Thyroid gland (tissue), 4 donors: ENCODE results near the gene MCM3AP. TPM values are rescaled to one million over a fixed set of nuclear protein-coding genes. Genes with fewer than 3 reads are reported as not detected.

ENCODE experiments used
- DNase-seq, 2 donors: peaks; one replicate each; pipeline ENCODE4 v3.0.0-alpha.2; 2019
- H3K27ac ChIP-seq, 3 donors: fragments of 200-600 bp; sonication (generic); 1 replicate in 2 of 3; 2 replicates in 1 of 3; pipeline ENCODE4 v1.5.1; 2016 to 2019; ENCODE audit warnings: mild to moderate bottlenecking in 1 of 3, moderate library complexity in 1 of 3
- H3K27me3 ChIP-seq: fragments of 200-600 bp; sonication (generic); one replicate; pipeline ENCODE4 v1.5.1; 2019
- H3K36me3 ChIP-seq, 2 donors: fragments of 200-600 bp; sonication (generic); one replicate each; pipeline ENCODE4 v1.5.1; 2016 to 2019
- H3K4me1 ChIP-seq, 2 donors: fragments of 200-600 bp; sonication (generic); one replicate each; pipeline ENCODE4 v1.5.1; 2017 to 2019
- H3K4me3 ChIP-seq, 3 donors: fragments of 200-600 bp; sonication (generic); replicated peaks in 1 of 3; 1 replicate in 2 of 3; 2 replicates in 1 of 3; pipeline ENCODE4 v1.5.1; 2016; ENCODE audit warnings: mild to moderate bottlenecking in 1 of 3
- H3K9me3 ChIP-seq: fragments of 200-600 bp; sonication (generic); one replicate; pipeline ENCODE4 v1.5.1; 2017
- CTCF ChIP-seq, 6 experiments: fragments of 200-600 bp in 3 of 6; fragments of 450-650 bp in 3 of 6; sonication (generic) in 3 of 6; IDR thresholded peaks; one replicate each; pipeline ENCODE4 v1.5.1; 2016 to 2019; ENCODE audit warnings: antibody characterized with exemption in 6 of 6, mild to moderate bottlenecking in 2 of 6, inconsistent platforms in 1 of 6, moderate library complexity in 1 of 6
- POLR2A ChIP-seq, 2 donors: fragments of 450-650 bp; IDR thresholded peaks; one replicate each; pipeline ENCODE4 v1.6.1; 2017; ENCODE audit warnings: antibody characterized with exemption in 2 of 2, mild to moderate bottlenecking in 2 of 2, moderate library complexity in 1 of 2
- WGBS, 2 donors: methylation state at CpG; one replicate each; pipeline ENCODE4 v1.1.5; 2017; 5-methylcytosine and 5-hydroxymethylcytosine counted together
- intact Hi-C: fragments of 100-400 bp; cut with DNase I; formaldehyde crosslinking; loops from one replicate; pipeline ENCODE4 v1.15.1; 2023
- total RNA-seq, 4 donors: library from RNA; depleted of rRNA; stranded (reverse); fragments of >200 nt; gene quantifications; one replicate each; pipeline ENCODE4 v1.2.3, GENCODE V29; 2016

The MCM3AP gene
- total RNA-seq, 4 donors from 2014 or later: 65.7 to 116 (median 81.0) TPM

- H3K36me3 ChIP-seq: peaks cover 73 to 78% of the 10 kb centered on the region in 2 donors
- 95 to 100% methylated on average over 1 of the region's 1 CpG for WGBS, 2 donors
- TF ChIP-seq POLR2A (IDR thresholded peaks at IDR 0.05): no peak
- TF ChIP-seq CTCF (IDR thresholded peaks at IDR 0.05): no peak
- H3K4me1 ChIP-seq: no peaks in the 10 kb centered on the region
- no peak overlapping the region for H3K27ac ChIP-seq
- H3K4me3 ChIP-seq: no peak overlapping the region
- DNase-seq: no peak
- H3K27me3 ChIP-seq: no peaks in the 10 kb centered on the region
- no peaks in the 10 kb centered on the region for H3K9me3 ChIP-seq
- intact Hi-C loops: no loop called here
Measured at GRCh38 chr21:46248422-46248782, 37.0 kb downstream of the MCM3AP start.

GRCh38 chr21:46247699-46248421, 37.6 kb downstream of the MCM3AP start:
- Histone ChIP-seq H3K9me3 (no peaks in the 10 kb centered on the region), H3K36me3 (peaks cover 78 to 80% of the 10 kb centered on the region in 2 donors), H3K27ac (no peak overlapping the region), H3K27me3 (no peaks in the 10 kb centered on the region), H3K4me1 (no peaks in the 10 kb centered on the region), H3K4me3 (no peak overlapping the region)
- WGBS, 2 donors: 97% methylated on average over 3 of the region's 3 CpGs; no CpG with 5 or more reads in 1 of the 2 donors
- no peak for TF ChIP-seq POLR2A (IDR thresholded peaks at IDR 0.05)
- no peak for TF ChIP-seq CTCF (IDR thresholded peaks at IDR 0.05)
- no peak for DNase-seq
- intact Hi-C loops: no loop called here

- TF ChIP-seq POLR2A (IDR thresholded peaks at IDR 0.05) (no peak), CTCF (IDR thresholded peaks at IDR 0.05) (no peak)
- intact Hi-C loops: no loop called here
- peaks cover 71 to 81% of the 10 kb centered on the region in 2 donors for H3K36me3 ChIP-seq
Measured at GRCh38 chr21:46246345-46246744, 39.1 kb downstream of the MCM3AP start.

GRCh38 chr21:46245213-46245915, 40.0 kb downstream of the MCM3AP start:
- peaks cover 76 to 80% of the 10 kb centered on the region in 2 donors for H3K36me3 ChIP-seq
- TF ChIP-seq CTCF (IDR thresholded peaks at IDR 0.05) (no peak), POLR2A (IDR thresholded peaks at IDR 0.05) (no peak)
- DNase-seq: no peak
- intact Hi-C loops: no loop called here
- H3K9me3 ChIP-seq: no peaks in the 10 kb centered on the region
- WGBS, 2 donors: 65 to 93% methylated on average over 3 of the region's 3 CpGs
- H3K27me3 ChIP-seq: no peaks in the 10 kb centered on the region
- no peaks in the 10 kb centered on the region for H3K4me1 ChIP-seq
- H3K4me3 ChIP-seq: no peak overlapping the region
- no peak overlapping the region for H3K27ac ChIP-seq

More at GRCh38 chr21:46246345-46246744, 39.1 kb downstream of the MCM3AP start:
- H3K27ac ChIP-seq: no peak overlapping the region
- no peaks in the 10 kb centered on the region for H3K4me1 ChIP-seq
- no peaks in the 10 kb centered on the region for H3K27me3 ChIP-seq
- H3K4me3 ChIP-seq: no peak overlapping the region
- WGBS, 2 donors: 88 to 91% methylated on average over 6 of the region's 6 CpGs
- no peak for DNase-seq
- H3K9me3 ChIP-seq: no peaks in the 10 kb centered on the region

- TF ChIP-seq POLR2A (IDR thresholded peaks at IDR 0.05) (no peak), CTCF (IDR thresholded peaks at IDR 0.05) (no peak)
- no peak for DNase-seq
- H3K4me1 ChIP-seq: no peaks in the 10 kb centered on the region
- 88 to 100% methylated on average over 4 to 5 of the region's 8 CpGs for WGBS, 2 donors
- no peaks in the 10 kb centered on the region for H3K27me3 ChIP-seq
- intact Hi-C loops: no loop called here
- peaks cover 76 to 79% of the 10 kb centered on the region in 2 donors for H3K36me3 ChIP-seq
- H3K9me3 ChIP-seq: no peaks in the 10 kb centered on the region
- H3K4me3 ChIP-seq: no peak overlapping the region
- no peak overlapping the region for H3K27ac ChIP-seq
Measured at GRCh38 chr21:46244602-46245001, 40.8 kb downstream of the MCM3AP start.
